Panc1 (cell line): ENCODE measurements around the gene DLK2. TPM values are rescaled to one million over a fixed set of nuclear protein-coding genes. Genes with fewer than 3 reads are reported as not detected.

Source experiments
- ATAC-seq: fragments of 200-7000 bp; cut with Tn5 transposase; 2 replicates; pipeline ENCODE4 v1.9.1; 2020; ENCODE audit warnings: mild to moderate bottlenecking, moderate library complexity
- BruUV-seq: library from RNA; stranded (reverse); fragments of 400-500 nt; replicated peaks from 2 replicates; lab custom pipeline; 2021; lab: Mats Ljungman, UMichigan
- CTCF ChIA-PET: fragments of 300-600 bp; sonication (Branson Sonifier 250); formaldehyde crosslinking; loops from one replicate; lab custom pipeline; 2022; ENCODE audit warnings: antibody characterized with exemption; lab: Charles Lee
- POLR2A ChIA-PET: fragments of 300-600 bp; sonication (Branson Sonifier 250); formaldehyde crosslinking; loops from one replicate; lab custom pipeline; 2022; ENCODE audit warnings: antibody characterized with exemption; lab: Charles Lee
- DNase-seq: peaks from one replicate; pipeline ENCODE4 v3.0.0-alpha.2; 2010; ENCODE audit warnings: low read depth, low spot score
- H3K27ac ChIP-seq: 2 replicates; pipeline ENCODE4 v1.5.1; 2011; ENCODE audit warnings: mild to moderate bottlenecking, low read length, inconsistent platforms
- H3K27me3 ChIP-seq: fragments of 200-500 bp; sonication (Bioruptor generic); 2 replicates; pipeline ENCODE4 v1.6.0; 2014; ENCODE audit warnings: low read length, inconsistent platforms; ENCODE audit not compliant: control insufficient read depth, insufficient read depth
- H3K36me3 ChIP-seq: fragments of 200-500 bp; sonication (Bioruptor generic); 2 replicates; pipeline ENCODE4 v1.5.1; 2014; ENCODE audit warnings: inconsistent platforms, mild to moderate bottlenecking, low read length, moderate library complexity; ENCODE audit not compliant: control insufficient read depth, insufficient read depth
- H3K4me1 ChIP-seq: 2 replicates; pipeline ENCODE4 v1.5.1; 2011; ENCODE audit warnings: inconsistent platforms, mild to moderate bottlenecking, low read length, moderate library complexity; ENCODE audit not compliant: control insufficient read depth, insufficient read depth
- H3K4me3 ChIP-seq, 2 experiments: 2 replicates each; pipeline ENCODE4 v1.5.1; 2011 to 2012; ENCODE audit warnings: low read depth in 2 of 2, low read length in 2 of 2, mild to moderate bottlenecking in 2 of 2, inconsistent platforms in 1 of 2, moderate library complexity in 1 of 2
- H3K9me3 ChIP-seq: fragments of 200-500 bp; sonication (Bioruptor generic); 2 replicates; pipeline ENCODE4 v1.5.1; 2014; ENCODE audit warnings: low read depth, mild to moderate bottlenecking, inconsistent platforms, low read length, moderate library complexity; ENCODE audit not compliant: control insufficient read depth, insufficient read depth
- POLR2AphosphoS5 ChIP-seq: IDR thresholded peaks from 2 replicates; pipeline ENCODE4 v1.6.1; 2012; ENCODE audit warnings: mild to moderate bottlenecking, low read depth, low read length, moderate library complexity
- SIN3A ChIP-seq: IDR thresholded peaks from 2 replicates; pipeline ENCODE4 v1.6.1; 2012; ENCODE audit warnings: low read depth, mild to moderate bottlenecking, low read length, moderate library complexity, borderline replicate concordance; ENCODE audit not compliant: insufficient read depth
- TCF7L2 ChIP-seq: IDR thresholded peaks from 2 replicates; pipeline ENCODE4 v1.6.1; 2011; ENCODE audit warnings: mild to moderate bottlenecking, low read depth, low read length, inconsistent platforms
- in situ Hi-C: cut with HindIII; loops from 2 replicates; pipeline ENCODE4 v1.10.0; 2016; ENCODE audit warnings: low sequenced_read_pairs, low pct_unique_long_range_greater_than_20kb
- intact Hi-C: fragments of 100-400 bp; cut with micrococcal nuclease; formaldehyde crosslinking; loops from one replicate; pipeline ENCODE4 v1.10.0; 2022; ENCODE audit not compliant: unreplicated experiment
- total RNA-seq: library from RNA; stranded (reverse); gene quantifications from one replicate; pipeline ENCODE4 v1.2.1, GENCODE V29; 2021; ENCODE audit not compliant: unreplicated experiment
- TF ChIP-seq, protein P1 (sequence below), 2 experiments: IDR thresholded peaks; 2 replicates each; pipeline ENCODE4 v1.6.1; 2011 to 2012; ENCODE audit warnings: low read depth in 2 of 2, control low read depth in 1 of 2, low read length in 1 of 2, mild to moderate bottlenecking in 1 of 2, moderate library complexity in 1 of 2; ENCODE audit not compliant: insufficient read depth in 1 of 2
- TF ChIP-seq, protein P2 (sequence below): fragments of 450-650 bp; IDR thresholded peaks from 2 replicates; pipeline ENCODE4 v1.5.1; 2017; ENCODE audit warnings: mild to moderate bottlenecking

Gene DLK2
- total RNA-seq, 1 experiment from 2014 or later, result 19.1 TPM

DNA sequence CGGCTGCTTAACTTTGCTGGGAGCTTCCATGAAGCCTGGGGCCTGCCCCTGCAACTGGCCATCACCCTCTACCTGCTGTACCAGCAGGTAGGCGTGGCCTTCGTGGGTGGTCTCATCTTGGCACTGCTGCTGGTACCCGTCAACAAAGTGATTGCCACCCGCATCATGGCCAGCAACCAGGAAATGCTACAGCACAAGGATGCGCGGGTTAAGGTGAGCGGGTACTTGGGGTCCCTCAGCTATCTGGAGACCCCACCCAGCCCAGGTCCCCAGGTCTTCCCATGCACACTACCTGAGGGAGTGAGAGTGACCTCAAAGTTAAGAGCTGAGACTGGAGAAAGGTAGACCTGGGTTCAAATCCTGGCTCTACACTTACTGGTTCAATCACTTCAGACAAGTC lies 22.2 kb downstream of the DLK2 start:
- in situ Hi-C loops (no loop called here), intact Hi-C loops (no loop called here)
- POLR2A ChIA-PET, result interaction anchor here (0.6 kb wide), 1 partner anchor 71 kb away, joined by 6 read pairs; no protein-coding TSS in a partner anchor
- H3K36me3 ChIP-seq, result peaks cover under 1% of the 10 kb centered on the region; the same call in 1 of the 2 replicates
- no peaks in the 10 kb centered on the region for H3K9me3 ChIP-seq
- no peak overlapping the region for H3K4me3 ChIP-seq
- DNase-seq (no peak), ATAC-seq (no peak)
- H3K4me1 ChIP-seq, result peaks cover 7% of the 10 kb centered on the region
- H3K27me3 ChIP-seq, result no peaks in the 10 kb centered on the region
- CTCF ChIA-PET, result interaction anchor here (0.6 kb wide), 1 partner anchor 44 kb away, joined by 8 read pairs; the partner anchor contains the start of gene TJAP1
- no TSS peak for BruUV-seq
- TF ChIP-seq TCF7L2, result no peak
- TF ChIP-seq, protein P1, sequence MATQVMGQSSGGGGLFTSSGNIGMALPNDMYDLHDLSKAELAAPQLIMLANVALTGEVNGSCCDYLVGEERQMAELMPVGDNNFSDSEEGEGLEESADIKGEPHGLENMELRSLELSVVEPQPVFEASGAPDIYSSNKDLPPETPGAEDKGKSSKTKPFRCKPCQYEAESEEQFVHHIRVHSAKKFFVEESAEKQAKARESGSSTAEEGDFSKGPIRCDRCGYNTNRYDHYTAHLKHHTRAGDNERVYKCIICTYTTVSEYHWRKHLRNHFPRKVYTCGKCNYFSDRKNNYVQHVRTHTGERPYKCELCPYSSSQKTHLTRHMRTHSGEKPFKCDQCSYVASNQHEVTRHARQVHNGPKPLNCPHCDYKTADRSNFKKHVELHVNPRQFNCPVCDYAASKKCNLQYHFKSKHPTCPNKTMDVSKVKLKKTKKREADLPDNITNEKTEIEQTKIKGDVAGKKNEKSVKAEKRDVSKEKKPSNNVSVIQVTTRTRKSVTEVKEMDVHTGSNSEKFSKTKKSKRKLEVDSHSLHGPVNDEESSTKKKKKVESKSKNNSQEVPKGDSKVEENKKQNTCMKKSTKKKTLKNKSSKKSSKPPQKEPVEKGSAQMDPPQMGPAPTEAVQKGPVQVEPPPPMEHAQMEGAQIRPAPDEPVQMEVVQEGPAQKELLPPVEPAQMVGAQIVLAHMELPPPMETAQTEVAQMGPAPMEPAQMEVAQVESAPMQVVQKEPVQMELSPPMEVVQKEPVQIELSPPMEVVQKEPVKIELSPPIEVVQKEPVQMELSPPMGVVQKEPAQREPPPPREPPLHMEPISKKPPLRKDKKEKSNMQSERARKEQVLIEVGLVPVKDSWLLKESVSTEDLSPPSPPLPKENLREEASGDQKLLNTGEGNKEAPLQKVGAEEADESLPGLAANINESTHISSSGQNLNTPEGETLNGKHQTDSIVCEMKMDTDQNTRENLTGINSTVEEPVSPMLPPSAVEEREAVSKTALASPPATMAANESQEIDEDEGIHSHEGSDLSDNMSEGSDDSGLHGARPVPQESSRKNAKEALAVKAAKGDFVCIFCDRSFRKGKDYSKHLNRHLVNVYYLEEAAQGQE (IDR thresholded peaks at IDR 0.05; ENCODE audit: insufficient read depth in 1 of 2, low read depth in 2 of 2, low read length in 1 of 2), result no peak
- TF ChIP-seq, protein P2, sequence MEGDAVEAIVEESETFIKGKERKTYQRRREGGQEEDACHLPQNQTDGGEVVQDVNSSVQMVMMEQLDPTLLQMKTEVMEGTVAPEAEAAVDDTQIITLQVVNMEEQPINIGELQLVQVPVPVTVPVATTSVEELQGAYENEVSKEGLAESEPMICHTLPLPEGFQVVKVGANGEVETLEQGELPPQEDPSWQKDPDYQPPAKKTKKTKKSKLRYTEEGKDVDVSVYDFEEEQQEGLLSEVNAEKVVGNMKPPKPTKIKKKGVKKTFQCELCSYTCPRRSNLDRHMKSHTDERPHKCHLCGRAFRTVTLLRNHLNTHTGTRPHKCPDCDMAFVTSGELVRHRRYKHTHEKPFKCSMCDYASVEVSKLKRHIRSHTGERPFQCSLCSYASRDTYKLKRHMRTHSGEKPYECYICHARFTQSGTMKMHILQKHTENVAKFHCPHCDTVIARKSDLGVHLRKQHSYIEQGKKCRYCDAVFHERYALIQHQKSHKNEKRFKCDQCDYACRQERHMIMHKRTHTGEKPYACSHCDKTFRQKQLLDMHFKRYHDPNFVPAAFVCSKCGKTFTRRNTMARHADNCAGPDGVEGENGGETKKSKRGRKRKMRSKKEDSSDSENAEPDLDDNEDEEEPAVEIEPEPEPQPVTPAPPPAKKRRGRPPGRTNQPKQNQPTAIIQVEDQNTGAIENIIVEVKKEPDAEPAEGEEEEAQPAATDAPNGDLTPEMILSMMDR, result no peak
- no peak for TF ChIP-seq POLR2AphosphoS5
- TF ChIP-seq SIN3A, result no peak
- no peak overlapping the region for H3K27ac ChIP-seq

DNA sequence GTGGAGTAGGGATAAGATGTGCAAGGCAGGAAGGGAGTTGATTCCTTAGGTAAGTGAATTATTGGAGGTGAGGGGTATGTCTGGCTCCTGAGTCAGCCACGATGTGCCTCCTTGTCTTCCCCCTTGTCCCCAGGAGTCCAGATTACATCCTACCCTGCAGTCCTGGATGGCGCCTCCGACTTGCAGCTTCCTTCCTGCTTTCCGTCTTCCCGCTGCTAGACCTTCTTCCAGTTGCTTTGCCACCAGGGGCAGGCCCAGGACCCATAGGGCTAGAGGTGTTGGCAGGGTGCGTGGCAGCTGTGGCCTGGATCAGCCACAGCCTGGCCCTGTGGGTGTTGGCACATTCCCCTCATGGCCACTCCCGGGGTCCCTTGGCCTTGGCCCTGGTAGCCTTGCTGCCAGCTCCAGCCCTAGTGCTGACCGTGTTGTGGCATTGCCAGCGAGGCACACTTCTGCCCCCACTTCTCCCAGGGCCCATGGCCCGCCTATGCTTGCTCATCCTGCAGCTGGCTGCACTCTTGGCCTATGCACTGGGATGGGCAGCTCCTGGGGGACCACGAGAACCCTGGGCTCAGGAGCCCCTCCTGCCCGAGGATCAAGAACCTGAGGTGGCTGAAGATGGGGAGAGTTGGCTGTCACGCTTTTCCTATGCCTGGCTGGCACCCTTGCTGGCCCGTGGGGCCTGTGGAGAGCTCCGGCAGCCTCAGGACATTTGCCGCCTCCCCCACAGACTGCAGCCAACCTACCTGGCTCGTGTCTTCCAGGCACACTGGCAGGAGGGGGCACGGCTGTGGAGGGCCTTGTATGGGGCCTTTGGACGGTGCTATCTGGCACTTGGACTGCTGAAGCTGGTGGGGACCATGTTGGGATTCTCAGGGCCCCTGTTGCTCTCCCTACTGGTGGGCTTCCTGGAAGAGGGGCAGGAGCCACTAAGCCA lies 23.1 kb downstream of the DLK2 start:
- ATAC-seq (no peak), DNase-seq (no peak)
- CTCF ChIA-PET, result no interaction called here
- intact Hi-C loops, result no loop called here
- TF ChIP-seq, protein P2, result no peak
- TF ChIP-seq TCF7L2 (no peak), POLR2AphosphoS5 (no peak), SIN3A (no peak)
- TF ChIP-seq, protein P1 (IDR thresholded peaks at IDR 0.05; ENCODE audit: insufficient read depth in 1 of 2, low read depth in 2 of 2, low read length in 1 of 2), result no peak
- no TSS peak for BruUV-seq
- Histone ChIP-seq H3K36me3 (peaks cover 2% of the 10 kb centered on the region; the same call in 1 of the 2 replicates), H3K27ac (no peak overlapping the region), H3K27me3 (no peaks in the 10 kb centered on the region), H3K9me3 (no peaks in the 10 kb centered on the region), H3K4me1 (peaks cover 7% of the 10 kb centered on the region), H3K4me3 (no peak overlapping the region)
- POLR2A ChIA-PET, result no interaction called here
- in situ Hi-C loops, result no loop called here
